Activated naive CD8-positive, alpha-beta T cell treated with anti-CD3 and anti-CD28 coated beads, Interleukin-2, amount 10 ng/mL, durations not matched to agents 7 days and 5 days (primary cell): Measurements from ENCODE around the gene RALGAPA2. TPM values are rescaled to one million over a fixed set of nuclear protein-coding genes. Genes with fewer than 3 reads are reported as not detected.
"Not testable (repeated sequence)": the region's sequence is repeated elsewhere in the genome, so short reads cannot be mapped to it uniquely, and the experiment has no call there.

ENCODE experiments used
- ATAC-seq: fragments of 150-1000 bp; cut with Tn5 transposase; one replicate; pipeline ENCODE4 v1.10.0; 2021; ENCODE audit warnings: low read depth, moderate library complexity
- POLR2A ChIA-PET: fragments of 350-600 bp; sonication (Branson Sonifier 250); formaldehyde crosslinking; loops from one replicate; lab custom pipeline; 2021; ENCODE audit warnings: antibody characterized with exemption; lab: Charles Lee
- DNase-seq: peaks from one replicate; pipeline ENCODE4 v3.0.0; 2021
- H3K27ac Mint-ChIP-seq: one replicate; pipeline ENCODE4 v1.8.0; 2022; ENCODE audit warnings: mild to moderate bottlenecking, mixed read lengths
- H3K27me3 Mint-ChIP-seq: one replicate; pipeline ENCODE4 v1.8.0; 2022; ENCODE audit warnings: mild to moderate bottlenecking, moderate library complexity, mixed read lengths
- H3K36me3 Mint-ChIP-seq: one replicate; pipeline ENCODE4 v1.8.0; 2021; ENCODE audit warnings: mild to moderate bottlenecking, mixed read lengths
- H3K4me1 Mint-ChIP-seq: one replicate; pipeline ENCODE4 v1.8.0; 2021; ENCODE audit warnings: mixed read lengths
- H3K4me3 Mint-ChIP-seq: one replicate; pipeline ENCODE4 v1.8.0; 2022; ENCODE audit warnings: mild to moderate bottlenecking, moderate library complexity, mixed read lengths
- H3K9me3 Mint-ChIP-seq: one replicate; pipeline ENCODE4 v1.8.0; 2021; ENCODE audit warnings: mixed read lengths
- total RNA-seq, 2 experiments: library from RNA; stranded (reverse); gene quantifications; one replicate each; pipeline ENCODE4 v1.2.3, GENCODE V29; 2021

The RALGAPA2 gene
- total RNA-seq, 2 experiments from 2014 or later = 25.1 to 28.6 TPM

- Mint-ChIP-seq H3K4me3 (no peak overlapping the region), H3K4me1 (peaks cover 8% of the 10 kb centered on the region), H3K36me3 (peaks cover 20% of the 10 kb centered on the region), H3K9me3 (no peaks in the 10 kb centered on the region), H3K27me3 (no peaks in the 10 kb centered on the region), H3K27ac (no peak overlapping the region)
- POLR2A ChIA-PET = no interaction called here
- DNase-seq (no peak), ATAC-seq (no peak)
These were observed 165.1 kb downstream of the RALGAPA2 start for GRCh38 chr20:20547221-20547875.

DNA sequence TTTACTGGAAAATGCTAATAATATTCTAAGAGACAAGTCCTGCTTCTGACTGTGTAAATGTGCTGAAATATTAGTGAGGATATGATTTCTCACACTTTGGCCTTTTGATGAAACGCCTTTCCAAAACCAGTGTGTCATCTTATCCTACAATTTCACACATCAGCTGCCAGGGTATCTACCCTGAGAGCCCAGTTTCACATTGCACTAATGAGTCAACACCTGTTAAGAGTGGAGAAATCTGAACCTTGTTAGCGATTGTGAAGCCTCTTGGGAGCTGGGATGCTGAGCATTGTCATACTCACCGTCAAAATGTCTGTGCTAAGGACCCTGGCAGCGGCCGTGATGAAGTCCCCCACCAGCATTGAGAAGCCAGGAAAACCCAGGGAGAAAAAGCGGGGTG lies 166.0 kb downstream of the RALGAPA2 start:
- ATAC-seq = no peak
- DNase-seq = no peak
- H3K27me3 Mint-ChIP-seq = no peaks in the 10 kb centered on the region
- POLR2A ChIA-PET = no interaction called here
- H3K4me3 Mint-ChIP-seq = no peak overlapping the region
- no peaks in the 10 kb centered on the region for H3K9me3 Mint-ChIP-seq
- H3K36me3 Mint-ChIP-seq = peaks cover 25% of the 10 kb centered on the region
- H3K4me1 Mint-ChIP-seq = peaks cover 8% of the 10 kb centered on the region
- no peak overlapping the region for H3K27ac Mint-ChIP-seq

DNA sequence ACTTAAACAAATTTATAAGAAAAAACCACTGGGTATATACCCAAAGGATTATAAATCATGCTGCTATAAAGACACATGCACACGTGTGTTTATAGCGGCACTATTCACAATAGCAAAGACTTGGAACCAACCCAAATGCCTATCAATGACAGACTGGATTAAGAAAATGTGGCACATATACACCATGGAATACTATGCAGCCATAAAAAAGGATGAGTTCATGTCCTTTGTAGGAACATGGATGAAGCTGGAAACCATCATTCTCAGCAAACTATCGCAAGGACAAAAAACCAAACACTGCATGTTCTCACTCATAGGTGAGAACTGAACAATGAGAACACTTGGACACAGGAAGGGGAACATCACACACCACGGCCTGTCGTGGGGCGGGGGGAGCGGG lies 169.1 kb downstream of the RALGAPA2 start:
- POLR2A ChIA-PET, H3K9me3 Mint-ChIP-seq, H3K27ac Mint-ChIP-seq, H3K4me1 Mint-ChIP-seq, H3K4me3 Mint-ChIP-seq, H3K27me3 Mint-ChIP-seq, ATAC-seq, DNase-seq: not testable (repeated sequence)
- H3K36me3 Mint-ChIP-seq = peaks cover 27% of the 10 kb centered on the region

DNA sequence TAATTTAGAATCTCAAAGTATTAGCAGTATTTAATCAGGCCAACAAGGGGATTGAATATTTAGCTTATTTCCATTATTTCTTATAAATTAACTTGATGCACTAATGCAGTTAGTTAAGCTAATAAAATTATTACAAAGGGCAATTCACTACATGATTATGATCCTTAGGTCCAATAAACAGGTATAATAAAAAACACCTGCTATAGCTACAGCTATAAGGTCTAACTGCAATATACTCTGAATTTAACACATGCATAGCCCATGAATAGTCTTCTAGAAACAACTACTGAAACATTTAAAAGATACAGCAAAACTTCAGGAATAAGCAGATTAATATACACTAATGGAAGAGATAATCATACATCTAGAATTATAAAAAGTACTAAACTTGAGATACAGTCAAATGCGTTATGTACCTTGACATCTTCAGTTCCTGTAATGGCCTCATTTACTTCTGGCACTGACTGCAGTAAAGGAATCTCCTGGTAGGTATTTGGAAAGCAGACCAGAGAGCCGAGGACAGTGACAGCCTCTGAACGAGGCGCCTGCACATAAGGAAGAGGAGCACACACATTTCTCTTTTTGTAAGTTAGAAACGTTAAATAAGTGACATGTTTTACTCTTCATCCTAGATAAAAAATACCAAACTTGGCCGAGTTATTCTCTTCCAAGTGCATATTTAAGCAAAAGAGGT lies 176.1 kb downstream of the RALGAPA2 start:
- no peaks in the 10 kb centered on the region for H3K9me3 Mint-ChIP-seq
- no peaks in the 10 kb centered on the region for H3K27me3 Mint-ChIP-seq
- H3K27ac Mint-ChIP-seq = no peak overlapping the region
- no peaks in the 10 kb centered on the region for H3K4me1 Mint-ChIP-seq
- no peak overlapping the region for H3K4me3 Mint-ChIP-seq
- DNase-seq (no peak), ATAC-seq (no peak)
- POLR2A ChIA-PET = no interaction called here
- peaks cover 5% of the 10 kb centered on the region for H3K36me3 Mint-ChIP-seq

DNA sequence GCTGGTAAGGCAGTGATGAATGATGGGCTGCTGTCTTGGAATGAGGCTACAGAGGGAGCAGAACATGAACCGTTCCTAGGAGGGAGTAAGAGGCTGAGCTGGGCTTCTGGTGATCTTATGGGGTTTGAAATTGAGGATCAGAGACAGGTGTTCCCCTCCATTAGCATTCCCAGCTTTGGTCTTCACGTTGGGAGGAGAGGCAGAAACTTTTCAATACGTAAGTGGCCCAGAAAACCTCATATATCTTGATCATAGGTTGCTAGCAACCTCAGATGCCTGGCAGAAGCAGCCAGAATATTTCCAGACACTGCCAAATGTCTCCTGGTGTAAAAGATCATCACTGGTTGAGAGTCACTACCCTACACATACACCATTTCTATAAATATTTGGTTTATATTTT lies 177.4 kb downstream of the RALGAPA2 start:
- no peaks in the 10 kb centered on the region for H3K4me1 Mint-ChIP-seq
- H3K27me3 Mint-ChIP-seq = no peaks in the 10 kb centered on the region
- no peak for ATAC-seq
- H3K9me3 Mint-ChIP-seq = no peaks in the 10 kb centered on the region
- H3K4me3 Mint-ChIP-seq = no peak overlapping the region
- DNase-seq = no peak
- no peak overlapping the region for H3K27ac Mint-ChIP-seq
- H3K36me3 Mint-ChIP-seq = peaks cover 4% of the 10 kb centered on the region
- POLR2A ChIA-PET = no interaction called here

- H3K4me1 Mint-ChIP-seq = no peaks in the 10 kb centered on the region
- H3K36me3 Mint-ChIP-seq = no peaks in the 10 kb centered on the region
- H3K9me3 Mint-ChIP-seq = no peaks in the 10 kb centered on the region
- H3K27me3 Mint-ChIP-seq = no peaks in the 10 kb centered on the region
- POLR2A ChIA-PET = no interaction called here
- ATAC-seq (no peak), DNase-seq (no peak)
- H3K4me3 Mint-ChIP-seq = no peak overlapping the region
- H3K27ac Mint-ChIP-seq = no peak overlapping the region
These were observed 181.2 kb downstream of the RALGAPA2 start for GRCh38 chr20:20531283-20531682.

DNA sequence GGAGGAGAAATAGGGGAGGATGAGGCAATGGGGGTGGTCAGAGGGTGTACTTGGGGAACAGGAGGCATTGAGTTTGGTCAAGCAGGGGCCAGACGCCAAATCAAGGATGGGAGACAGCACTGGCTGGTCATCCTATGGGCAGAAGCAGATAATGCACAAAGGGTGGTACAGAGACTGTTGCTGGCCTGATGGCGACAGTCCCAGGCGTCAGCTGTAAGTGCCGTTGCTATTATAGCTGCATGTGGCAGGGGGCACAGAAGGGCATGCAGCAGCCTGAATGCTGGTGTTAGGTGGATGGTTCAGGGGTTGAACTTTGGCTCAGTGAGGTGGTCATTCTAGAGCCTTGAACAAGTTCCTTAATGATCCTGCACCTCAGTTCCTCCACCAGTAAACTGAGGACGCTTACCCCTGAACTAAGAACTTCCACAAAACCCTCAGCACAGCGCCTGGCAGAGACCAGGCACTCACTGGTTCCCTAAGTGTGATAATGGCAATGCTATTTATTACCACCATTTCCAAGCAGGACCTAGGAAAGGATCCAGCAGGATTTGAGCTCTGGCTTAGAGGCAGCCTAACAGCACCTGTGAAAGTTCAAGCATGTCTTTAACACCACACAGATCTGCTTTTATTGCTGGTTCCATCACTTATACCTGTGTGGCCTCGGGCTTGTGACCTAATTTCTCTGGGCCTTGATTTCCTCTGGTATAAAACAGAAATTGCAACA lies 181.9 kb downstream of the RALGAPA2 start:
- Mint-ChIP-seq H3K36me3 (no peaks in the 10 kb centered on the region), H3K27ac (no peak overlapping the region), H3K27me3 (no peaks in the 10 kb centered on the region), H3K4me1 (no peaks in the 10 kb centered on the region), H3K9me3 (no peaks in the 10 kb centered on the region), H3K4me3 (no peak overlapping the region)
- no peak for ATAC-seq
- POLR2A ChIA-PET = no interaction called here
- no peak for DNase-seq

GRCh38 chr20:20529597-20529996 lies 182.8 kb downstream of the RALGAPA2 start:
- ATAC-seq (no peak), DNase-seq (no peak)
- Mint-ChIP-seq H3K27ac (no peak overlapping the region), H3K9me3 (no peaks in the 10 kb centered on the region), H3K36me3 (peaks cover 2% of the 10 kb centered on the region), H3K27me3 (no peaks in the 10 kb centered on the region), H3K4me1 (peaks cover 4% of the 10 kb centered on the region), H3K4me3 (no peak overlapping the region)
- POLR2A ChIA-PET = no interaction called here

DNA sequence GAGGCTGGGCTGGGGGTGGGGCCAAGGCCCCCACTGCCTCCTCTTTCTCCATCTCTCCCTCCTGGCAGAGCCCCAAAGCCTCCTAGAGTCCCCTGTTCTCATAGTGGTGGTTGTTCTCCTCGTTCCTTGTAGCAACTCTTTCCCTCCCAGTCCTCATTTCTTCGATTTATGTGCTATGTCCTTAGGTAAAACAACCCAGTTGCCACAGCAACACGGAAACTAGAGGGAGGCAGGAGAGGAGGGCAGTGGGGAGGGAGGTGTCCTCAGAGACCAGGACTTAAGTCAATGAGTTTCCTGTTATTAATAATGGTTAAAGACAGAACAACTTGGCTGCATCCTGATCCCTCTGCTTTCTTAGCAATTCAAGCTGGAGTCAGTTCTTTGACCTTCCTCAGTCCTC lies 183.6 kb downstream of the RALGAPA2 start:
- POLR2A ChIA-PET = no interaction called here
- no peak overlapping the region for H3K4me3 Mint-ChIP-seq
- H3K36me3 Mint-ChIP-seq = peaks cover 2% of the 10 kb centered on the region
- peaks cover 4% of the 10 kb centered on the region for H3K4me1 Mint-ChIP-seq
- H3K9me3 Mint-ChIP-seq = no peaks in the 10 kb centered on the region
- no peak overlapping the region for H3K27ac Mint-ChIP-seq
- DNase-seq (no peak), ATAC-seq (no peak)
- H3K27me3 Mint-ChIP-seq = no peaks in the 10 kb centered on the region

GRCh38 chr20:20527661-20528060 lies 184.8 kb downstream of the RALGAPA2 start:
- H3K9me3 Mint-ChIP-seq = no peaks in the 10 kb centered on the region
- H3K36me3 Mint-ChIP-seq = peaks cover 3% of the 10 kb centered on the region
- ATAC-seq (no peak), DNase-seq (no peak)
- POLR2A ChIA-PET = no interaction called here
- peaks cover 4% of the 10 kb centered on the region for H3K4me1 Mint-ChIP-seq
- H3K27me3 Mint-ChIP-seq = no peaks in the 10 kb centered on the region
- no peak overlapping the region for H3K4me3 Mint-ChIP-seq
- H3K27ac Mint-ChIP-seq = no peak overlapping the region

GRCh38 chr20:20525756-20526155 lies 186.7 kb downstream of the RALGAPA2 start:
- Mint-ChIP-seq H3K27ac (no peak overlapping the region), H3K9me3 (no peaks in the 10 kb centered on the region), H3K36me3 (peaks cover 9% of the 10 kb centered on the region), H3K4me1 (peaks cover 6% of the 10 kb centered on the region), H3K27me3 (no peaks in the 10 kb centered on the region), H3K4me3 (no peak overlapping the region)
- ATAC-seq = no peak
- POLR2A ChIA-PET = no interaction called here
- DNase-seq = no peak

DNA sequence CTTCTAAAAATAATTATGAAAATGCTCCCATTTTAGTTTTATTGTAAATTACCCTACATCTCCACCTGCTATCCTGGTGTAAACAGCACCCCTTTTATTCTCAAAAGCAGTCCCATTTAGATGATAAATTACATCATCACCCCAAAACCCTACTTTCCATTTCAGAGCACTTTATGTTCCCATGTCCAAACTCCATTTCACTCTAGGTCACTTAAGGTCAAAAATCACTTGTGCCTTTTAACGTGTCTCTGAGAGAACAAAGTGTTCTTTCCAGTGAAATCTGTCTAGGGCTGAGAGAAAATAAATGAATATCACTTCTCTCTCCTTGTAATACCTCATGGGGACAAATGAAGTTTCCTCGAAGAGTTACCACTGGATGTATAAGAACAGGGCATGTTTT lies 187.2 kb downstream of the RALGAPA2 start:
- Mint-ChIP-seq H3K27me3 (no peaks in the 10 kb centered on the region), H3K27ac (no peak overlapping the region), H3K9me3 (no peaks in the 10 kb centered on the region), H3K36me3 (peaks cover 14% of the 10 kb centered on the region), H3K4me3 (no peak overlapping the region), H3K4me1 (peaks cover 6% of the 10 kb centered on the region)
- no peak for ATAC-seq
- POLR2A ChIA-PET = no interaction called here
- DNase-seq = no peak

DNA sequence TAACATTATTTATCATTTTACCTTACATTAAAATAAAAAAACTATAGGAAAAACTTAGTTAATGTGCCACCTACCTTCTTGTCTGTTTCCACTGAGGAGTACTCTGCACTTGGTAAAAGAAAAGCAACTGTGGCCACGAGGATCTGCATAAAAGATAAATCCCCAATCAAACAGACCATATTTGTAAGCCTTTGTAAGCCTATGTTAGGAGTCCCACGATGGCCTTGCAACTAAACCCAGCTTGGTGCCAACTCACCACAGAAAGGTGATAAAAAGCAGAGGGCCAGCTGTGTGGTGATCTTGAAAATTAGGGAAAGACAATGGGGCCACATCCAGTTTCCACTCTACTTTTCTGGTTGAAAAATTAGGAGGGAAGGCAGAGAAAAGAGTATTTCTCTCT lies 187.7 kb downstream of the RALGAPA2 start:
- H3K27me3 Mint-ChIP-seq = no peaks in the 10 kb centered on the region
- H3K9me3 Mint-ChIP-seq = no peaks in the 10 kb centered on the region
- POLR2A ChIA-PET = no interaction called here
- peaks cover 17% of the 10 kb centered on the region for H3K36me3 Mint-ChIP-seq
- peaks cover 6% of the 10 kb centered on the region for H3K4me1 Mint-ChIP-seq
- no peak for DNase-seq
- ATAC-seq = no peak
- no peak overlapping the region for H3K27ac Mint-ChIP-seq
- no peak overlapping the region for H3K4me3 Mint-ChIP-seq

DNA sequence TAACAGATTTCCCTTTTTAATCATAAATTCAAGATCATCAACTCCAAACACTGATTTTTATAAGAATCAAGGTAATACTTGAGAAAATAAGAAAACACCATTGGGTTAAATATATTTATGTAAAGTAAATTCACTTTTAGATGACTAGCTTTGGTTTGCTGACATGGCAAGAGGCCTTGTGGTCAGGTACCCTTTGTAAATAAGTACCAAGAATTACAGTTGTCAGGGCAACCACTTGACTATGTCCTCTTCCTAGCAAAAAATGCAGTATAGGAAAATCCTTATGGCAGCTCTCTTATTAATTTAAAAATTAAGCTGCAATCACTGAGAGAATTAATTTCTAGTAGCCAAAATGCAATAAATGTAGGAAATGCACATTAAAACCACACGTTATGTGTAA lies 190.7 kb downstream of the RALGAPA2 start:
- Mint-ChIP-seq H3K4me1 (peaks cover 6% of the 10 kb centered on the region), H3K4me3 (no peak overlapping the region), H3K27me3 (no peaks in the 10 kb centered on the region), H3K36me3 (peaks cover 21% of the 10 kb centered on the region), H3K9me3 (no peaks in the 10 kb centered on the region), H3K27ac (no peak overlapping the region)
- DNase-seq (no peak), ATAC-seq (no peak)
- POLR2A ChIA-PET = no interaction called here
